AG09309 (cell line): Measurements from ENCODE around the gene TJP2.

Experiments
- DNase-seq: peaks from one replicate; pipeline ENCODE4 v3.0.0-alpha.2; 2010; ENCODE audit warnings: low read depth
- H3K4me3 ChIP-seq: 2 replicates; pipeline ENCODE4 v1.5.1; 2011; ENCODE audit warnings: mild to moderate bottlenecking, low read depth, low read length, moderate library complexity; ENCODE audit not compliant: control insufficient read depth
- CTCF ChIP-seq: IDR thresholded peaks from 2 replicates; pipeline ENCODE4 v1.5.1; 2011; ENCODE audit warnings: mild to moderate bottlenecking, low read depth, low read length, inconsistent platforms; ENCODE audit not compliant: insufficient read depth, control insufficient read depth; ENCODE audit errors: missing control alignments

Gene TJP2

GRCh38 chr9:69308206-69308931, 134.3 kb downstream of the TJP2 start:
- TF ChIP-seq CTCF: no peak
- no peak overlapping the region for H3K4me3 ChIP-seq
- no peak for DNase-seq

DNA sequence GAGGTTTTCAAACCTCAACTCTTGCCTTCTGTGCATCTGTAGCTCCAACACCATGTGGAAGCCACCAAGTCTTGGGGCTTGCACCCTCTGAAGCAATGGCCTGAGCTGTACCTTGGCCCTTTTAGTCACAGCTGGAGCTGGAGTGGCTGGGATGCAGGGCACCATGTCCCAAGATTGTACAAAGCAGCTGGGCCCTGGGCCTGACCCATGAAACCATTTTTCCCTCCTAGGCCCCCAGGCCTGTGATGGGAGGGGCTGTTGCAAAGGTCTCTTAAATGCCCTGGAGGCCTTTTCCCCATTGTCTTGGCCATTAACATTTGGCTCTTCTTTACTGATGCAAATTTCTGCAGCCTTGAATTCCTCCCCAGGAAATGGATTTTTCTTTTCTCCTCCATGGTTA, 139.1 kb downstream of the TJP2 start:
- no peak for TF ChIP-seq CTCF
- no peak for DNase-seq
- no peak overlapping the region for H3K4me3 ChIP-seq

DNA sequence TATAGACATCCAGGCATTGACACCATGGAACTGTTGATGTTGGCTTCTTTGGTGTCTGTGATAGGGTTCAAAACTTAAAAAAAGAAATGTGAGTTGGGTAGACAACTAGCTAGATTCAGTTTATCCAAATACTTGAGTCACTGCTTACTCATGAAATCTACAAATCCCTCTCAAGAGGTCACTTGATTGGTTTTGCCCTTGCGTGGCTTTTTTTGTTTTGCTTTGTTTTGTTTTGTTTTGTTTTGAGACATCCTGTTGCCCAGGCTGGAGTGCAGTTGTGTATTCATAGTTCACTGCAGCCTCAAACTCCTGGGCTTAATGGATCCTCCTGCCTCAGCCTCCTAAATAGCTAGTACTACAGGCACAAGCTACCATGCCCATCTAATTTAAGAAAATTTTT, 140.5 kb downstream of the TJP2 start:
- no peak overlapping the region for H3K4me3 ChIP-seq
- no peak for DNase-seq
- no peak for TF ChIP-seq CTCF

- no peak for DNase-seq
- no peak for TF ChIP-seq CTCF
- H3K4me3 ChIP-seq: no peak overlapping the region
These were observed 143.0 kb downstream of the TJP2 start for GRCh38 chr9:69317081-69317480.

DNA sequence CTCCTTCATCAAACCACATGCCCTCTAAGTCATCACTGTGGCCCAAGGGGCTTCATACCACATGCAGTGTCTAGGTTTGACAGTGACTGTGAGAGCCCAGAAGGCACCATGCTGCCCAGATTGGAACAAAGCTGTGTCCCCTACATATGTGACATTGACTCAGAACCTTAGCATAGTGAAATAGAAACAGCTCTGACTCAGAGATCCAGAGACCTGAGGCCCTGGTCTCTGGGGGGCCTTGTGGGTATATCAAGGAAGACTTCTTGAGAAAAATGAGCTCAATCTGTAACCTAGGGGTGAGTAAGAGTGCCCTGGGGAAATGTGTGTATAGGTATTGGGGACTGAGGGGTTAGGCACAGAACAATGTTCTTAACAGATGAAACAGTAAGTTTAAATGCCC, 143.8 kb downstream of the TJP2 start:
- H3K4me3 ChIP-seq: no peak overlapping the region
- no peak for TF ChIP-seq CTCF
- no peak for DNase-seq

- H3K4me3 ChIP-seq: no peak overlapping the region
- no peak for DNase-seq
- no peak for TF ChIP-seq CTCF
These were observed 145.4 kb downstream of the TJP2 start for GRCh38 chr9:69319324-69320025.

GRCh38 chr9:69322256-69322655, 148.2 kb downstream of the TJP2 start:
- TF ChIP-seq CTCF: no peak
- no peak for DNase-seq
- H3K4me3 ChIP-seq: no peak overlapping the region
